GM12892 (cell line): ENCODE data around the gene MYADM.

ENCODE experiments used
- POLR2A ChIP-seq: IDR thresholded peaks from 2 replicates; pipeline ENCODE4 v1.6.1; 2011; ENCODE audit warnings: low read depth, low read length, control low read depth
- POLR2AphosphoS5 ChIP-seq: IDR thresholded peaks from 2 replicates; pipeline ENCODE4 v1.6.1; 2011; ENCODE audit warnings: low read depth, low read length, control low read depth
- TAF1 ChIP-seq: IDR thresholded peaks from 2 replicates; pipeline ENCODE4 v1.6.1; 2011; ENCODE audit warnings: low read depth, mild to moderate bottlenecking, control low read depth, low read length, borderline replicate concordance

DNA sequence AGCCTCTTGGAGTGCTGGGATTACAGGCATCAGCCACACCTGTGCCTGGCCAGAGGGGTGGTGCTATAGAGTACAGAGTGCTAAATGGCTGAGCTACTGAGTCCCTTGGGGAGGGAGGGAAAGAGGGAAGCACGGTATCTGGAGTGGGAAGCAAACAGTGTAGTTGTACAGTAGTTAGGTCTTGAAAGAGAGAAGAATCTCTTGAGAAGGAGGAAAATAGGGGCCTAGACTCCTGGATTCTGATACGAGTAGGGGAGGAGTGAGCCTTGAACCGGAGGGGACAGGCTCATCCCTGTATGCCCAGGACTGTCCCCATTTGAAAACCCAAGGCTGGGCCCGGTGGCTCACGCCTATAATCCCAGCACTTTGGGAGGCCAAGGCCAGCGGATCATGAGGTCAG lies 5.1 kb downstream of the MYADM start:
- no peak for TF ChIP-seq POLR2AphosphoS5
- TF ChIP-seq POLR2A = no peak
- TF ChIP-seq TAF1 = no peak
